Measurements from ENCODE around the gene SMIM23.

GRCh38 chr5:171820561-171820960, 34.9 kb downstream of the SMIM23 start:
- TF ChIP-seq EZH2phosphoT487 (IDR thresholded peaks at IDR 0.05; ENCODE audit: low read length): no peak
- TF ChIP-seq EZH2 (optimal IDR thresholded peaks at IDR 0.05; ENCODE audit: low read depth, low read length): no peak
- no peak for TF ChIP-seq CTCF (IDR thresholded peaks at IDR 0.05; ENCODE audit: low read length)
